HG03280 (cell line): ENCODE data around the gene ABCC3.

Experiments
- ATAC-seq: cut with Tn5 transposase; IDR thresholded peaks from one replicate; pipeline ENCODE4 v1.9.1; 2021; ENCODE audit warnings: mild to moderate bottlenecking, moderate library complexity; ENCODE audit not compliant: unreplicated experiment

ABCC3 gene, protein sequence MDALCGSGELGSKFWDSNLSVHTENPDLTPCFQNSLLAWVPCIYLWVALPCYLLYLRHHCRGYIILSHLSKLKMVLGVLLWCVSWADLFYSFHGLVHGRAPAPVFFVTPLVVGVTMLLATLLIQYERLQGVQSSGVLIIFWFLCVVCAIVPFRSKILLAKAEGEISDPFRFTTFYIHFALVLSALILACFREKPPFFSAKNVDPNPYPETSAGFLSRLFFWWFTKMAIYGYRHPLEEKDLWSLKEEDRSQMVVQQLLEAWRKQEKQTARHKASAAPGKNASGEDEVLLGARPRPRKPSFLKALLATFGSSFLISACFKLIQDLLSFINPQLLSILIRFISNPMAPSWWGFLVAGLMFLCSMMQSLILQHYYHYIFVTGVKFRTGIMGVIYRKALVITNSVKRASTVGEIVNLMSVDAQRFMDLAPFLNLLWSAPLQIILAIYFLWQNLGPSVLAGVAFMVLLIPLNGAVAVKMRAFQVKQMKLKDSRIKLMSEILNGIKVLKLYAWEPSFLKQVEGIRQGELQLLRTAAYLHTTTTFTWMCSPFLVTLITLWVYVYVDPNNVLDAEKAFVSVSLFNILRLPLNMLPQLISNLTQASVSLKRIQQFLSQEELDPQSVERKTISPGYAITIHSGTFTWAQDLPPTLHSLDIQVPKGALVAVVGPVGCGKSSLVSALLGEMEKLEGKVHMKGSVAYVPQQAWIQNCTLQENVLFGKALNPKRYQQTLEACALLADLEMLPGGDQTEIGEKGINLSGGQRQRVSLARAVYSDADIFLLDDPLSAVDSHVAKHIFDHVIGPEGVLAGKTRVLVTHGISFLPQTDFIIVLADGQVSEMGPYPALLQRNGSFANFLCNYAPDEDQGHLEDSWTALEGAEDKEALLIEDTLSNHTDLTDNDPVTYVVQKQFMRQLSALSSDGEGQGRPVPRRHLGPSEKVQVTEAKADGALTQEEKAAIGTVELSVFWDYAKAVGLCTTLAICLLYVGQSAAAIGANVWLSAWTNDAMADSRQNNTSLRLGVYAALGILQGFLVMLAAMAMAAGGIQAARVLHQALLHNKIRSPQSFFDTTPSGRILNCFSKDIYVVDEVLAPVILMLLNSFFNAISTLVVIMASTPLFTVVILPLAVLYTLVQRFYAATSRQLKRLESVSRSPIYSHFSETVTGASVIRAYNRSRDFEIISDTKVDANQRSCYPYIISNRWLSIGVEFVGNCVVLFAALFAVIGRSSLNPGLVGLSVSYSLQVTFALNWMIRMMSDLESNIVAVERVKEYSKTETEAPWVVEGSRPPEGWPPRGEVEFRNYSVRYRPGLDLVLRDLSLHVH (N-terminal part only)

DNA sequence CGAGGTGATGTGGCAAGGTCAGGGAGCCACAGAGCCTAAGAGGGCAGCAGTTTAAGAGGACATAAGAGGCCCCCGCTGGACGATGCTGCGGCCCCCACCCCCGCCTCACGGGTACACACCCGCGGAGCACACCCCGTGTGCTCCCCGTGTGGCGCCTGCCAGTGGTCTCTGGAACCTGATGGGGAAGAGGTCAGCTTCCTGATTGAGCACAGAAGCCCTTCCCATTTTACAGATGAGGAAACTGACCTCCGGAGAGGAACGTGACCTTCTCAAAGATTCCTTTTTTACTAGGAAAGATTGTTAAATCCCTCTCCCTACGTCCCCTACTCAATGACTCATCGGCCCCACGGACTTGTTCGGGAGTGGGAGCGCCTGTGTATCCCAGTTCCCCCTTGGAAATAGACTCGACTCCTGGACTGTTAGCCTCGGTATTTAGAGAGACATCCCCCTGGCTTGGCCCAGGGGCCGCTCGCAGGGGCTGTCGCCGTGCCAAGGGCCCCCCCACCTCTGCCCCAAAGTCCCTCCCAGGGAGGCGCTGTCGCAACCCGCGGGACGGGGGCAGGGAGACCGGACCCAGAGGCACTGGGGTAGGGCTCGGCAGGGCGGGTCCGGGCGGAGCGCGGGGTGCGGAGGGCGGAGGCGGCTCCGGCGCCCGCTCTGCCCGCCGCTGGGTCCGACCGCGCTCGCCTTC, at the start of gene ABCC3:
Gene ABCC3, plus strand, starts transcription at position 658 of the 691 bp plus-strand sequence. CDS start 56 bp downstream, outside the sequence.
- ATAC-seq, result no peak

DNA sequence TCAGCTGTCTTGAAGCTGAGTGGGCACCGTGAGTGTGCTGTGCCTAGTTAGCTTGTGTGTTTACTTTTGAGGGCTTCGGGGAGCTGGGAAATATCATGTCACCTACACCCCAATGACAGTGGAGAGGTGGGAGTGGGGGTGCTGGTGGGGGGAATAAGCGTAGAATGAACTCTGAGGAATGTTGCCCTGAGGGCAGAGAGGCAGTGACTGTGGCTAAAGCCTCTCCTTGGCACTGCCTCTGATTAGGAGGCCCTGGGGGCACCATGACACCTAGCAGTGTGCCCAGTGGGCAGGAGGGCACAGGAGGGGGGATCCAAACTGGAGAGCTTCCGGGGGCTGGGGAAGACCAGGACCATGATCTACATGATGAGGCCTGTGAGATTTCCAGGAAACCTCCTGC, 49.3 kb upstream of the ABCC3 start:
- ATAC-seq, result no peak

DNA sequence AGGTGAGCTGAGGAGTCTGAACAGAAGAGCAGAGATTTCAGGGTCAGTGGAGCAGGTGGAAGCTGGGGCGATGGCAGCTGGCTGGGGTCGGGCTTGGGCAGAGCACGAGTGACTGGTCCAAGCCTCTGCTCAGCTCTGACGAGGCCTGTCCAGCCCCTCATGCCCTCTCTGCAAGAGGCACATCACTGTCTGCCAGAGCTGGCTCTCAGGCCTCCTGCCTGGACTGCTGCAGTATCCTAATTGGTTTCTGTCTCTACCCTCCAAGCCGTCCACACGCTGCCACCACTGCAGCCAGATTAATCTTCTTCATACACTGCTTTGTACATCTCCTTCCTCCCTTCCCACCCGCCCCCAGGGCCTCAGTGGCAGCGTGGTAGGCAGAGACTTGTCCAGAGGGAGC, 48.8 kb upstream of the ABCC3 start:
- ATAC-seq, result no peak

DNA sequence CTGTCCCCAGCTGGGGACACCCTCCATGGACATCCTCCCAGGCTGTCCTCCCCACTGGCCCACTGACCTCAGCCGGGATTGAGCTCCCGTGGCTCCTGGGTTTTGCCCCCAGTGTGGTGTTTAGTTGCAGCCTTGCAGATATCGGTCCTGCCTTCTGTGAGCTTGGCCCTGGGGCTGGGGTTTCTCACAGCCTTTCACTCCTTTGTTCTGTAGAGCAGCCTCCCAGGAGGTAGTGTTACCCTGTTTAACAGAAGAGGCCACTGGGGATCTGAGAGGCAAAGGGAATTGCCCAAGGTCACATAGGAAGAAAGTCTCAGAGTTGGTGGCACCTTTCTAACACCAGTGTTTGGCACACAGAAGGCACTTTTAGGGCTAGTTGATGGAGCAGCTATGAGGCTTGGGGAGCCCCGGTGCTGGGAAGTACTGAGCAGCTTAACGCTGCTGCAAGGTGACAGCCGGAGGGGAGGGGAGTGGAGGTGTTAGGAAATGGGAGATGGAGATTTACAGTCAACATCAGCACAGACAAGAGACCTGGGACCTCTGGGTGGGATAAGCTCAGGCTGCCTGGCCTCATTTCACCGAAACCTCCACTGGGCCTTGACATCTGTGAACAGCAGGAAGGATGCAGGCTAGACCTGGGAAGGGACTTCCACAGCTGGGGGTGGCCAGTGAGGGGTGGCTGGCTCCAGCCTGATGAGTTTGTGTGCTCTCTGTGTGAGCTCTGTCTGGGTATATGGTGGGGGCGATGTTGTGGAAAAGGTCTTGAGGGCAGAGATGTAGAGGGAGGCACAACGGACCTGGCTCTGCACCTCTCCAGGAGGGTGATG, 48.0 kb upstream of the ABCC3 start:
- ATAC-seq, result no peak

DNA sequence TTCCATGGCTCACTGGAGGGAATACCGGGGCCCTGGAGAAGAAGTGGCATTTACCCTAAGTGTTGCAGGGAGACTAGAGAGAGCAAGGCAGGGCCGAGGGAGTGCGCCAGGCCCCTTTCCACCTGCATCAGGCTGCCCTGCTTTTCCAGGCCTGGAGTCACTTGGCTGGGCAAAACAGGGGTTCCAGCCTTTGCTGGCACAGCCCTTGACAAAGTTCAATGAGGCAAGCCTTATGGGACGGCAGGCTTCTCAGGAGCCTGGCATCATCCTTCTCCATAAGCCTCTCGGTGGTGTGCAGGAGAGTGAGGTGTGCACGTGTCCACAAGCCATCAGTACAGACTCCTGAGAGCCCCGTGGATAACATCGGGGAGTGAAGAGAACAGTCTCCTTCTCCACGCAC, 47.1 kb upstream of the ABCC3 start:
- no peak for ATAC-seq

DNA sequence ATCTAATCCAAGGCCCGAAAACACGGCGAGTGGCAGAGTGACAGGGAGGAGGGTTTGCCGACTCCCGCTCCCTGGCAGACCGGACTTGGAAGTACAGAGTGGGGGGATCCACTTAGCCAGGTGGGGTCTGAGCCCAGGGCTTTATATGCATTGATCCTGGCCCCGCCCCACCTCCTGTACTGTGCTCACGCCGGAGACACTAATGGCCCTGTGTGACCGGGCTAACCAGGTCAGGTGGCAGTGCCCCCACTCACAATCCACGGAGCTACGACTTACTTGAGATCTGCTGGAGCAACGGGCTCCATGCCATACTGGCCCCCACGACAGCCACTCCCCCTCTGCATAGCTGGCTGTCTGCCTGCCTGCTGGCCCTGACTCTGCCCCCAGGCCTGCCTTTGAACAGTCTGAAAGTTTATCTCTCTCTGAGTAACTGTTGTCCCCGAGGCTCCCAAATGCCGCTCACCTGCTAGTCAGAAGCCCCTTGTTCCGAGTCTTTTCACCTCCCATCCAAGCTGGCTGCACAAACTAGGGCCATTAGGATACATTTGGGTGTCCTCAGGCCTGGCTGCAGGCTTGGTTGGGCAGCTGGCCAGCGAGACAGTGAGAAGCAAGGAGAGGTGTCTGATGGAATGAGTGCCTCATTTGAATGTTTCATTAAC, 46.2 kb upstream of the ABCC3 start:
- no peak for ATAC-seq

DNA sequence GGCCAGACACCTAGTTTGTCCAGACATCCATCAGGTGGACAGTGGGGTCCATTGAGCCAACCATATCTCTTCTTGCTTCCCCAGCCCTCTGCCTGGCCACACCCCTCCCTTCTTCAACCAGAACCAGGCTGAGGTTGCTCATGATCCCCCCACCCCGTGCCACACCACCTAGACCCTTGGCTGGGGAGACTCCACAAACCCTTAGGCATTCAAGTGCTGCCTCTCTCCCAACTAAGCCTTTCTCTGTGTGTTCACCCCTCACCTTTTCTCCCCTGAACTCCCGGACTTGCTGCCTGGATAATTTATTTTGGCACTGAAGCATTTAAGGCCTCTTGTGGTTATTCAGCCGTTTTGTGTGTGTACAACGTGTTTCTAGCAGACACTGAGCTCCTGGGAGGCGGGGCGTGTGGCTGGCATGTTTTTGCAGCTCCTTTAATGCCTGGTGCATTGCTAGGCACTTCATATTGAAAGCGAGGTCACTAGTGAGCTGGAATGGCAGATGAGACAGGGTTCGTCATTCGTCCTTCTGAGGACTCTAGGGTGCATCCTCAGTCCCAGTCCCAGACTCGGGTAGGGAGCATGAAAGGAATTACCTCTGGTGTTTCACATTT, 45.5 kb upstream of the ABCC3 start:
- ATAC-seq, result no peak

DNA sequence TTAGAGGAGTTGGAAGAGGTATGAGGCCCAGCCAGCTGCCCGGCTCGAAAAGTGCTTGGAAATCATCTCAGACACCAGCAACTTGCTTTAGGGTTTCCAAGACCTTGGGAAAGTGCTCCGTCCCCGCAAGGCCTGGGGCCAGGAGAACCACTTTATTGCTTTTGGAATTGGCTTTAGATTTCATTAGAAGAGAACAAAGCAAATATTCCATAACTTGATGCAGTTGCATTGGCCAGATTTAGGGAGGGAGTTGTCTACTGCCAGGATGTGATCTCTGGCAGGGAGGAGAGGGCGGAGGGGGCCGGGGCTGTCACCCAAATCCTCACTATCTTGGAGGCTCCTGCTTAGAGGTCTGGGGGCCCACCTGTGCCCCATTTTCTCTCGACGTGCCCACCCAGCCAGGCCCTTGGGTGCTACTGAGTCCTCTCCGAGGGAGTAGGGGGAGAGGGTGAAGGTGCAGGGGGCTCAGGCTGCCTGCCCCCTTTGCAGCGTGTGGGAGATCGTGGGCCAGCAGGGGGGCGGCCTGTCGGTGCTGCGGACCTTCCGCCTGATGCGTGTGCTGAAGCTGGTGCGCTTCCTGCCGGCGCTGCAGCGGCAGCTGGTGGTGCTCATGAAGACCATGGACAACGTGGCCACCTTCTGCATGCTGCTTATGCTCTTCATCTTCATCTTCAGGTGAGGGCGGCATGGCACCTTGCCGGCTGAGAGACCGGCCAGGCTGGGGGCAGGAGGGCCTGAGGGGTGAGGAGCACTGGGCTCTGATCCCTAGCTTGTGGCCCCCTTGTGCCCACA, 43.5 kb upstream of the ABCC3 start:
- ATAC-seq, result no peak

DNA sequence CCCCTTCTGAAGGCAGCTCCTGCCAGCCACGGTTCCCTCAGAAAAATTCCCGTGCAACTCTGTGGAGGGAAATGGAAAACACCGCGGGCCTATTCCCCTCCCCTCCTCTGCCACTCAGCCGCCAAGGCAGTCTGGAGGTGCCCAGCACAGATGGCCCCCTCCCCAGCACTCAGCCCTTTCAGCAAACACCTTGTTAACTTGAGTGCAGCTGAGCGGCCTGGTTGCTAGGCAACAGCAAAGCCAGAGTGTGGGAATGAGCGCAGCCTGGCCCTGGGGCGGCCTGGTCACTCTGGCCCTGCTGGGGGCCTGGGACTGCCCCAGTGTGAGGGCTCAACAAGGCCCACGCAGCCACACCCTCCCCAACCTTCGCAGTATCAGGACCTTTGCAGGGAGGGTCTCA, 41.4 kb upstream of the ABCC3 start:
- no peak for ATAC-seq

DNA sequence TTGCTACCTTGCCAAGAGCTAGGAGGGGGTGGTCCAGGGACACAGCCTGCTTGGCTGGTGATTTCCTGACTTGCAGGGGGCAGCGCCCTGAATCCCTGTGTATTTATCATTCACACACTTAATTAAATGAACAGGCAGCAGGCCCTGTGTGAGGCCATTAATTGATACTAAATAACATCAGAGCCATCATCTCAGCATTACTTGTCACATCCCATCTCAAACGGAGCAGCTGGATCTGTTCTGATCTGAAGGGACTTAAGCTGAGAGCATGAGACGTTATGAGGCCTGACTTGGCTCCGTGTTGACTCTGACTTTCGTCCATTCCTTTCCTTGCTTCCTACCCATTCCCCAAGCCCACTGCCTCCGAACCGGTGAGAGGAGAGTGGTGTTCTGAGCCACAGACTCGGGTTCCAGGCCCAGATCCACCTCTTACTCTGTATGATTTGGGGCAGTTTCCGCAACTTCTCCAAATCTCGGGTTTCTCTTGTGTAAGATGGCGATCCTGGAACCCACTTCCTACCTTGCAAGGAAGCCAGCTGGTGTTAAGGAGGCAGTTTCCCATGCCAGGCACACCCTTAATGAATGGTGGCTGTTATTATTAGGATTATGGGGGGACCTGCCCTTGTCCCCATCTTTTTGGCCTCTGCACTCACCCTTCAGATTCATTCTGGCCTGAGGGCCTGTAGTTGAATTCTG, 40.4 kb upstream of the ABCC3 start:
- ATAC-seq, result no peak

DNA sequence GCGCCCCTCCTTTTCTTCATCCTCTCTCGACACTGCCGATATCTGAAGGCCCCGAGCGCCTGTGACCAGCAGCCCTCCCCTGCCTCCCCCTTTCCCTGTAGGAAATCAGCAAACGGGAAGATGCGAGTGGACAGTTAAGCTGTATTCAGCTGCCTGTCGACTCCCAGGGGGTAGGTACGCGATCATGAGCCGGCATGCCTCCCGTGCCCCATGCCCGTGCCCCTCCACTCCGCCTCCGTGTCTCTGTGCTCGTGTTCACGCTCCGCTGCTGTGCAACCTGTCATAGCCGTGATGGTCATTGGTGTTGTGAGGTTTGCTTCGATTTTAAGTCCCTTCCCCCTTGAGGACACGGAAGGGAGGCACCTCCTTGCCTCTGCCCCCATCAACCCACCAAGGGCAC, 39.8 kb upstream of the ABCC3 start:
- no peak for ATAC-seq

DNA sequence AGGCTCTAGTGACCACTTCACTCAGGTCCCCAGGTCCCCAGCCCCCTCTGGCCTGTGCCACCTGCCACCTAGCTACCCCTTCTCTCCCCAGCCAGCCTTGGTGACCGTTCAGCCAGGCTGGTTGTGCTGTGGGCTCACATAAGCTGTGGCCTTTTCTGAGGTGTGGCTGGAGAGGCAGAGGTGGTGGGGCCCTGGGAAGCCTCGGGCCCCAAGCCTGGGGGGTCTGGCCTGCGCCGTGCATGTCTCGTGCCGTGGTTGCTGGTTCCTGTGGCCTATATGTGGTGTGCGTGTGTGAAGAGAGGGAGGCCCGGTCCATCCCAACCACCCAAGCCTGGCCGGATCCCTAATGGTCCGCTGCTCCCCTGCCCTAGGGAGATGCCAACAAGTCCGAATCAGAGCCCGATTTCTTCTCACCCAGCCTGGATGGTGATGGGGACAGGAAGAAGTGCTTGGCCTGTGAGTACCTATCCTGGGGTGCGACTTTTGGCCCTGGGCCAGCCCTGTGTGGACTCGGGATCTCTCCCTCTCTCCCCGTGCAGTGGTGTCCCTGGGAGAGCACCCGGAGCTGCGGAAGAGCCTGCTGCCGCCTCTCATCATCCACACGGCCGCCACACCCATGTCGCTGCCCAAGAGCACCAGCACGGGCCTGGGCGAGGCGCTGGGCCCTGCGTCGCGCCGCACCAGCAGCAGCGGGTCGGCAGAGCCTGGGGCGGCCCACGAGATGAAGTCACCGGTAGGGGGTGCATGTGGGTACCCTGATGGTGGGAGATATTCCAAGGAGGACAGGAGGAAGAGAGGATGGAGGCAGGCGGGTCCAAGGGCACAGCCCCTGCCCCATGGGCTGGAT, 38.3 kb upstream of the ABCC3 start:
- no peak for ATAC-seq

DNA sequence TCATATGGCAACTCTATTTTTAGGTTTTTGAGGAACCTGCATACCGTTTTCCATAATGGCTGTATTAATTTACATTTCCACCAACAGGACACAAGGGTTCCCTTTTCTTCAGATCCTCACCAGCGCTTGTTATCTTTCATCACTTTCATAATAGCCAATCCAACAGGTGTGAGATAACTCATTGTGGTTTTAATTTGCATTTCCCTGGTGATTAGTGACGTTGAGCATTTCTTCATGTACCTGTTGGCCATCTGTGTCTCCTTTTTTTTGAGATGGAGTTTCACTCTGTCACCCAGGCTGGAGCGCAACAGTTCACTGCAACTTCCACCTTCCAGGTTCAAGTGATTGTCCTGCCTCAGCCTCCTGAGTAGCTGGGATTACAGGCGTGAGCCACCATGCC, 36.2 kb upstream of the ABCC3 start:
- no peak for ATAC-seq

DNA sequence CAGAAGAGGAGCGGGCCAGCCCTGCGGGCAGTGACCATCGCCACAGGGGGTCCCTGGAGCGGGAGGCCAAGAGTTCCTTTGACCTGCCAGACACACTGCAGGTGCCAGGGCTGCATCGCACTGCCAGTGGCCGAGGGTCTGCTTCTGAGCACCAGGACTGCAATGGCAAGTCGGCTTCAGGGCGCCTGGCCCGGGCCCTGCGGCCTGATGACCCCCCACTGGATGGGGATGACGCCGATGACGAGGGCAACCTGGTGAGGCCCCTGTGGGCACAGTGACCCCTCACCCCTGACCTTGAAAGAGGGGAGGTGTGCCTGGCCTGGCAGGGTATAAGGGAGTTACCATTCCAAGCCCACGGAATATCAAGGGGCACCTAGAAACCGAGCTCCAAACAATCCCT, 35.1 kb upstream of the ABCC3 start:
- ATAC-seq, result no peak

DNA sequence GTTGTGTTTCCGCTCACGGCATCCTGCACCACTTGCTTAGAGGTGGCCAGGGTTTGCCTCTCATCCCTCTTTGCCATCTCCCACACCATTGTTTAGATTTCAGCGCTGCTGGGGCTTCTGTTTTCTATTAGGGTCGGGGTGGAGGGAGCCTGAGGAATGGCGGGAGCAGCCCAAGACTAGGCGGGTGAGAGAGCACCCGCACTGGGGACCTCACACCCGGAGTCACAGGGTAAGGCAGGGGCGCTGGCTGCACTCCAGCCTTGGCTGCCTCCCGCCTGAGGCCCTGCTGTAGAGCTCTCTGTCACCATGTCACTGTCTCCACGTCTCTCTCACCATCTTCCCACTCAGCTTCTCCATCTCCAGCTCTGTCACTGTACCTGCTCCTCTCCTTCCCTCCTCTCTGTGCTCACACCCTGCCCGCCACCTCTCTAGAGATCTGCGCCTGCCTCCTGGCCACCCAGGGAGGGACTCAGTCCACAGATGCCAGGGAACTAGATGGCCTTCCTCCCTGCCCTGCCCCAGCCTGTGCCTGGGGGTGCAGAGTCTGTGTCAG, 32.8 kb upstream of the ABCC3 start:
- ATAC-seq, result no peak

DNA sequence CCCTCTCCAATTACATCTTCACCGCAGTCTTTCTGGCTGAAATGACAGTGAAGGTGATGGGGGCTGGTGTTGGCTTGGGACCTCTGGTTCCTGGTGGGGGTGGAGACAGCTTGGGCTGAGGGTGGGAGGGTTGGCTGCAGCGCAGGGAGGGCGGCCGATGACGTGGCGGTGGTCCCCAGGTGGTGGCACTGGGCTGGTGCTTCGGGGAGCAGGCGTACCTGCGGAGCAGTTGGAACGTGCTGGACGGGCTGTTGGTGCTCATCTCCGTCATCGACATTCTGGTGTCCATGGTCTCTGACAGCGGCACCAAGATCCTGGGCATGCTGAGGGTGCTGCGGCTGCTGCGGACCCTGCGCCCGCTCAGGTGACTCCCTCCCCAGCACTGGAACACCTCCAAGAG, 31.8 kb upstream of the ABCC3 start:
- no peak for ATAC-seq
